GM20000 (cell line): ENCODE measurements around the gene NME4.

ENCODE experiments used
- DNase-seq: peaks from one replicate; pipeline ENCODE4 v3.0.0; 2012; ENCODE audit warnings: low spot score
- TF ChIP-seq, protein P1 (sequence below): IDR thresholded peaks from 2 replicates; pipeline ENCODE4 v1.5.1; 2012; ENCODE audit warnings: mild to moderate bottlenecking, control low read depth; ENCODE audit errors: extremely low read depth, missing control alignments

Gene NME4

DNA sequence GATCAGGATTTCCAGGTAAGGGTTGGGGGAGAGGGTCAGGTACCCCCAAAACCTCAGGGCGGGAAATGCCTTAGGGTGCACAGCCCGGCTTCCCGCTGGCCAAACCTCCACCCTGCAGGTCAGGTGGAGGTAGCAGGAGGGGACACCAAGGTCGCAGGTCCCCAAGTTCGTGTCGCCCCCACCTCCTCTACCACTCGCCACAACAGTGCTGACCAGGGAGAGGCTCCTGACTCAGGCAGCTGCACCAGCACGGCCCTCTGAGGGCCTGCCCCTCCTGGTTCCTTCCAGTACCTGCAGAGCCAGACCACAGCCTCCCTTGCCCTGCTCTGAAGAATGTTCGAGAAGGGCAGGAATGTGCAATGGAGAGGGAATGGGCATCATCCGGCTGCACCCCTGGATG is 30.5 kb upstream of the NME4 start:
- TF ChIP-seq, protein P1, sequence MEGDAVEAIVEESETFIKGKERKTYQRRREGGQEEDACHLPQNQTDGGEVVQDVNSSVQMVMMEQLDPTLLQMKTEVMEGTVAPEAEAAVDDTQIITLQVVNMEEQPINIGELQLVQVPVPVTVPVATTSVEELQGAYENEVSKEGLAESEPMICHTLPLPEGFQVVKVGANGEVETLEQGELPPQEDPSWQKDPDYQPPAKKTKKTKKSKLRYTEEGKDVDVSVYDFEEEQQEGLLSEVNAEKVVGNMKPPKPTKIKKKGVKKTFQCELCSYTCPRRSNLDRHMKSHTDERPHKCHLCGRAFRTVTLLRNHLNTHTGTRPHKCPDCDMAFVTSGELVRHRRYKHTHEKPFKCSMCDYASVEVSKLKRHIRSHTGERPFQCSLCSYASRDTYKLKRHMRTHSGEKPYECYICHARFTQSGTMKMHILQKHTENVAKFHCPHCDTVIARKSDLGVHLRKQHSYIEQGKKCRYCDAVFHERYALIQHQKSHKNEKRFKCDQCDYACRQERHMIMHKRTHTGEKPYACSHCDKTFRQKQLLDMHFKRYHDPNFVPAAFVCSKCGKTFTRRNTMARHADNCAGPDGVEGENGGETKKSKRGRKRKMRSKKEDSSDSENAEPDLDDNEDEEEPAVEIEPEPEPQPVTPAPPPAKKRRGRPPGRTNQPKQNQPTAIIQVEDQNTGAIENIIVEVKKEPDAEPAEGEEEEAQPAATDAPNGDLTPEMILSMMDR: no peak

GRCh38 chr16:367333-367903 is 29.6 kb upstream of the NME4 start:
- TF ChIP-seq, protein P1: no peak
- DNase-seq: no peak

More for the DNA sequence above, 30.5 kb upstream of the NME4 start:
- DNase-seq: no peak

DNA sequence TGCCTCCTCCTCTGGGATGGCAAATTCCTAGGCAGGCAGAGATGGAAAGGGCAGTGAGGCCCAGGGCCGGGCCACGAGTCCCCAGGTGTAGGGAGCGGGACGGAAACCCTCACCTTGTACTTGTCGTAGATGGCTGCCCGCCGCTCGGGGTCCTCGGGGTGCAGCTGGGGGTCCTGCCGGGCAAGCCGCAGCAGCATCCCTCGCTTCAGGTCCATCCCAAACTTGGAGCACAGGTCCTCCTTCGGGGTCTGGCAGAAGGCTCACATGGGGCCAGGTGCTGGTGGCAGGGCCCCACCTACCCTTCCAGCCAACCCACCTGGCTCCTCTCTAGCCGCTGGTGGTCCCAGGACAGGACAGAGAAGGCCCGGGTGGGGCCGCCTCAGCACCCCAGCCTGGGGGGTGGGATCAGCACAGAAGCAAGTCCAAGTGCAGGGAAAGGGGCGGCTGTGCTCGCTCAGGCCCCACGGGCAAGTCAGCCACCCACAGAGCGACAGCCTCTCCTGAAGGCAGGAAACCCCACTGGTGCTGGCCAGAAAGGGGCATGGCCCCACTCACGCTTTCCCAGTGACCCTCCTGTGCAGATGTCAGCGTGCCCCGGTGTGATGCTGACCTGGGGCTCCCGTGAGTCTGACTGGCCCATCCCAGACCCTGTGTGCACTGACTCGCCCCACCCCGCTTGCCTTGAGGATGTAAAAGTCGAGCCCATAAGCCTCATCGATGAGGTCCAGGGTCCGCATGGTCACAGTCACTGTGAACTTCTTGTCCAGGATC is 28.4 kb upstream of the NME4 start:
- TF ChIP-seq, protein P1: no peak
- DNase-seq: no peak

GRCh38 chr16:369275-369865 is 27.6 kb upstream of the NME4 start:
- no peak for DNase-seq
- TF ChIP-seq, protein P1: no peak

DNA sequence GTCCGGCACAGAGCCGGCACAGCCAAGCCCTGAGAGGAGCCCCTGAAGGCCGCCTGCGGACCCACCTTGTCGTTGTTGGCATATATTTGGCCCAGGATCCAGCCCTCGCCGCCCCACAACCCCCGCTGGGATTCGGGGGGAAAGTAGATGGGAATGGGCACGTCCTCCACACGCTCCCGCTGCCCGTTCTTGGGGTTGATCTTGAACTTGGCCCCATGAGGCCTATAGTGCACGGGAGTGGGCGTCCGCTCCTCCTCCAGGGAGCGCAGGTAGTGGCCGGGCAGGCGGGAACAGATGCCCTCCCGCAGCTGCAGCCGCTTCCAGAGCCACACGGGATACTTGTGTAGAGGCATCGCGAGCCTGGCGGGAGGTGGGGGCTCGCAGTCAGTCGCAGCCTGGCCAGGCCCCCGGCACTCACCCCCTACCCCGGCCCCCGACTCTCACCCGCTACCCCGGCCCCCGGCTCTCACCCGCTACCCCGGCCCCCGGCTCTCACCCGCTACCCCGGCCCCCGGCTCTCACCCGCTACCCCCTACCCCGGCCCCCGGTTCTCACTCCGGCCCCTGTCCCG is 27.0 kb upstream of the NME4 start:
- peak; percentile 57 for DNase-seq
- TF ChIP-seq, protein P1: no peak

- TF ChIP-seq, protein P1: no peak
- peak; percentile 99 for DNase-seq
Measured at GRCh38 chr16:370443-370842, 26.6 kb upstream of the NME4 start, which contains the start of gene MRPL28. TSS of gene MRPL28 (minus strand) at chr16:370538. CDS start at chr16:370218, 320 bp downstream.

- DNase-seq: no peak
- TF ChIP-seq, protein P1: no peak
Measured at GRCh38 chr16:370979-371514, 26.0 kb upstream of the NME4 start.
